HCT116 (cell line): ENCODE data around the gene NHERF1. TPM values are rescaled to one million over a fixed set of nuclear protein-coding genes. Genes with fewer than 3 reads are reported as not detected.

Source experiments
- ATAC-seq: fragments of 200-7000 bp; cut with Tn5 transposase; 2 replicates; pipeline ENCODE4 v1.9.1; 2020; ENCODE audit warnings: mild to moderate bottlenecking, moderate library complexity
- BruUV-seq: library from RNA; stranded (reverse); fragments of 400-500 nt; replicated peaks from 2 replicates; lab custom pipeline; 2021; lab: Mats Ljungman, UMichigan
- CTCF ChIA-PET: fragments of 300-600 bp; sonication (Branson Sonifier 250); formaldehyde crosslinking; loops from one replicate; lab custom pipeline; 2021; ENCODE audit warnings: antibody characterized with exemption; lab: Charles Lee
- POLR2A ChIA-PET: fragments of 300-600, 350-600 bp; sonication (Branson Sonifier 250); formaldehyde crosslinking; loops from one replicate; lab custom pipeline; 2021; ENCODE audit warnings: antibody characterized with exemption; lab: Charles Lee
- RAD21 ChIA-PET, 2 experiments: fragments of 300-600 bp; sonication (Branson Sonifier 250); formaldehyde crosslinking; loops; one replicate each; lab custom pipeline; 2023; ENCODE audit warnings: low total read pairs in 2 of 2; ENCODE audit not compliant: uncharacterized antibody in 2 of 2, unreplicated experiment in 2 of 2, low non-redundant PET in 1 of 2; lab: Charles Lee
- DNase-seq: peaks from one replicate; pipeline ENCODE4 v3.0.0-alpha.2; 2010; ENCODE audit warnings: low read depth, low spot score
- H2AFZ ChIP-seq: fragments of 200-600 bp; shearing (Covaris generic), sonication (generic); 2 replicates; pipeline ENCODE4 v1.6.1; 2017; ENCODE audit warnings: low read depth, mixed run types, mixed read lengths, antibody characterized with exemption, low read length; ENCODE audit not compliant: poor library complexity, severe bottlenecking
- H3K27ac ChIP-seq: 2 replicates; pipeline ENCODE4 v1.5.1; 2012; ENCODE audit warnings: low read depth, low read length
- H3K27me3 ChIP-seq: fragments of 200-600 bp; sonication (generic); 2 replicates; pipeline ENCODE4 v1.6.1; 2016; ENCODE audit warnings: mixed run types, low read length, mixed read lengths; ENCODE audit not compliant: insufficient read depth
- H3K36me3 ChIP-seq, 2 experiments: fragments of 200-500 bp in 1 of 2; fragments of 200-600 bp in 1 of 2; sonication (Bioruptor generic) in 1 of 2; sonication (generic) in 1 of 2; 2 replicates each; pipeline versions ENCODE4 v1.5.1 to v1.6.1; 2014 to 2016; ENCODE audit warnings: low read length in 2 of 2, inconsistent platforms in 1 of 2, mixed read lengths in 1 of 2, mixed run types in 1 of 2; ENCODE audit not compliant: insufficient read depth in 2 of 2, control insufficient read depth in 1 of 2
- H3K4me1 ChIP-seq, 2 experiments: fragments of 200-600 bp in 1 of 2; sonication (generic) in 1 of 2; 2 replicates each; pipeline versions ENCODE4 v1.5.1 to v1.6.1; 2012 to 2017; ENCODE audit warnings: low read length in 2 of 2, inconsistent platforms in 1 of 2, mild to moderate bottlenecking in 1 of 2, mixed read lengths in 1 of 2, mixed run types in 1 of 2, moderate library complexity in 1 of 2; ENCODE audit not compliant: insufficient read depth in 2 of 2, control insufficient read depth in 1 of 2
- H3K4me2 ChIP-seq: fragments of 200-600 bp; sonication (generic); 2 replicates; pipeline ENCODE4 v1.6.1; 2017; ENCODE audit warnings: mixed run types, low read length, mixed read lengths
- H3K4me3 ChIP-seq, 2 experiments: fragments of 200-600 bp in 1 of 2; sonication (generic) in 1 of 2; replicated peaks in 1 of 2; 2 replicates each; pipeline ENCODE4 v1.5.1; 2011 to 2016; ENCODE audit warnings: low read length in 2 of 2, control low read depth in 1 of 2, low read depth in 1 of 2, mild to moderate bottlenecking in 1 of 2, mixed read lengths in 1 of 2, mixed run types in 1 of 2
- H3K79me2 ChIP-seq: fragments of 200-600 bp; sonication (generic); 2 replicates; pipeline ENCODE4 v1.6.1; 2017; ENCODE audit warnings: mild to moderate bottlenecking, mixed run types, low read length, moderate library complexity, mixed read lengths; ENCODE audit not compliant: insufficient read depth
- H3K9ac ChIP-seq: fragments of 200-600 bp; sonication (generic); 2 replicates; pipeline ENCODE4 v1.6.1; 2016; ENCODE audit warnings: low read length, mixed read lengths
- H3K9me2 ChIP-seq: fragments of 200-600 bp; sonication (generic), shearing (Covaris generic); 2 replicates; pipeline ENCODE4 v1.6.1; 2017; ENCODE audit warnings: mixed run types, mild to moderate bottlenecking, moderate library complexity; ENCODE audit not compliant: insufficient read depth
- H3K9me3 ChIP-seq, 2 experiments: fragments of 200-500 bp in 1 of 2; fragments of 200-600 bp in 1 of 2; sonication (Bioruptor generic) in 1 of 2; sonication (generic) in 1 of 2; 2 replicates each; pipeline ENCODE4 v1.6.1; 2014 to 2017; ENCODE audit warnings: low read length in 2 of 2, mixed read lengths in 2 of 2, inconsistent platforms in 1 of 2, low read depth in 1 of 2, mild to moderate bottlenecking in 1 of 2, mixed run types in 1 of 2, moderate library complexity in 1 of 2; ENCODE audit not compliant: control insufficient read depth in 1 of 2, insufficient read depth in 1 of 2
- H4K20me1 ChIP-seq: fragments of 200-600 bp; sonication (generic), shearing (Covaris generic); 2 replicates; pipeline ENCODE4 v1.6.1; 2017; ENCODE audit warnings: mixed run types, mild to moderate bottlenecking, moderate library complexity; ENCODE audit not compliant: insufficient read depth
- ATF3 ChIP-seq: IDR thresholded peaks from 2 replicates; pipeline ENCODE4 v1.6.1; 2012
- CBX3 ChIP-seq: IDR thresholded peaks from 2 replicates; pipeline ENCODE4 v1.6.1; 2012; ENCODE audit warnings: low read depth
- CTCF ChIP-seq, 3 experiments: fragments of 200-600 bp in 1 of 3; sonication (generic) in 1 of 3; IDR thresholded peaks in 2 of 3; conservative IDR thresholded peaks in 1 of 3; 2 replicates each; pipeline ENCODE4 v1.5.1; 2012 to 2017; ENCODE audit warnings: low read depth in 2 of 3, low read length in 2 of 3, antibody characterized with exemption in 1 of 3, borderline replicate concordance in 1 of 3, control low read depth in 1 of 3, mild to moderate bottlenecking in 1 of 3, mixed read lengths in 1 of 3, mixed run types in 1 of 3, moderate library complexity in 1 of 3; ENCODE audit not compliant: insufficient read depth in 1 of 3
- EGR1 ChIP-seq: IDR thresholded peaks from 2 replicates; pipeline ENCODE4 v1.6.1; 2012; ENCODE audit warnings: low read depth
- ELF1 ChIP-seq: IDR thresholded peaks from 2 replicates; pipeline ENCODE4 v1.6.1; 2012; ENCODE audit warnings: low read depth, borderline replicate concordance
- FOSL1 ChIP-seq: IDR thresholded peaks from 2 replicates; pipeline ENCODE4 v1.6.1; 2012; ENCODE audit warnings: low read depth
- MAX ChIP-seq: IDR thresholded peaks from 2 replicates; pipeline ENCODE4 v1.6.1; 2012
- POLR2AphosphoS5 ChIP-seq: IDR thresholded peaks from 2 replicates; pipeline ENCODE4 v1.6.1; 2011; ENCODE audit warnings: mild to moderate bottlenecking, low read depth, low read length, moderate library complexity
- RAD21 ChIP-seq: IDR thresholded peaks from 2 replicates; pipeline ENCODE4 v1.6.1; 2012; ENCODE audit warnings: low read depth, mild to moderate bottlenecking
- SIN3A ChIP-seq: IDR thresholded peaks from 2 replicates; pipeline ENCODE4 v1.6.1; 2012; ENCODE audit warnings: low read depth
- YY1 ChIP-seq: IDR thresholded peaks from 2 replicates; pipeline ENCODE4 v1.6.1; 2011; ENCODE audit warnings: low read length, low read depth, moderate library complexity, mild to moderate bottlenecking; ENCODE audit not compliant: insufficient replicate concordance; ENCODE audit errors: extremely low read depth
- ZBTB33 ChIP-seq: IDR thresholded peaks from 2 replicates; pipeline ENCODE4 v1.6.1; 2011; ENCODE audit warnings: mild to moderate bottlenecking, low read length, moderate library complexity; ENCODE audit not compliant: insufficient replicate concordance; ENCODE audit errors: extremely low read depth
- ZFX ChIP-seq: fragments of 450-650 bp; IDR thresholded peaks from 2 replicates; pipeline ENCODE4 v1.6.1; 2017
- intact Hi-C: fragments of 100-400 bp; cut with micrococcal nuclease; formaldehyde crosslinking; loops from 2 replicates; pipeline ENCODE4 v1.10.0; 2022
- total RNA-seq: library from RNA; stranded (reverse); gene quantifications from one replicate; pipeline ENCODE4 v1.2.1, GENCODE V29; 2021; ENCODE audit not compliant: unreplicated experiment

The NHERF1 gene
- total RNA-seq, 1 experiment from 2014 or later = 129 TPM

- POLR2A ChIA-PET = no interaction called here
- TF ChIP-seq MAX = no peak
- TF ChIP-seq ZFX = no peak
- no peak for TF ChIP-seq SIN3A
- no peak for TF ChIP-seq YY1
- TF ChIP-seq ATF3 = no peak
- no peak for TF ChIP-seq CBX3
- TF ChIP-seq ZBTB33 = no peak
- no peak for TF ChIP-seq ELF1
- TF ChIP-seq EGR1 = no peak
- TF ChIP-seq FOSL1 = no peak
- no peak for TF ChIP-seq POLR2AphosphoS5
- TF ChIP-seq CTCF (IDR thresholded peaks at IDR 0.05 in 2 of 3, conservative IDR thresholded peaks at IDR 0.05 in 1 of 3; ENCODE audit: borderline replicate concordance in 1 of 3, insufficient read depth in 1 of 3, low read depth in 2 of 3, low read length in 2 of 3) = no peak
- TF ChIP-seq RAD21 = no peak
- Histone ChIP-seq H3K4me2 (no peak overlapping the region), H3K36me3 (peaks cover 0 to 2% of the 10 kb centered on the region in 2 experiments; a peak in 1 of 4 replicates), H3K9me2 (no peaks in the 10 kb centered on the region), H3K4me1 (peaks cover 9 to 16% of the 10 kb centered on the region in 2 experiments), H2AFZ (no peak overlapping the region), H3K27ac (no peak overlapping the region), H3K4me3 (no peak overlapping the region), H3K79me2 (peaks cover 40% of the 10 kb centered on the region), H3K9me3 (no peaks in the 10 kb centered on the region), H4K20me1 (no peaks in the 10 kb centered on the region), H3K27me3 (no peaks in the 10 kb centered on the region), H3K9ac (no peak overlapping the region)
- DNase-seq (no peak), ATAC-seq (no peak)
- no TSS peak for BruUV-seq
- intact Hi-C loops = loop anchor here (5.0 kb wide), 1 partner anchor 93 kb away; the partner anchor contains the start of gene FDXR
- RAD21 ChIA-PET = no interaction called here
- CTCF ChIA-PET = interaction anchor here (1.3 to 2.4 kb wide), 2 partner anchors 34 to 122 kb away, joined by 8 to 17 read pairs; no protein-coding TSS in a partner anchor
These were observed 30.5 kb downstream of the NHERF1 start for GRCh38 chr17:74778960-74779359.
